Measurements from ENCODE around the gene PWWP2A. TPM values are rescaled to one million over a fixed set of nuclear protein-coding genes. Genes with fewer than 3 reads are reported as not detected.

The PWWP2A gene
- polyA plus RNA-seq, 2 of the 4 experiments (the other 2 are of a cell fraction) = 9.0 to 10.9 TPM

GRCh38 chr5:160061770-160062169 is 57.5 kb downstream of the PWWP2A start:
- POLR2A ChIA-PET = no interaction called here
- WGBS (ENCODE audit: missing lambda C conversion rate) = 89% methylated on average over 3 of the region's 3 CpGs
- no peak for FAIRE-seq
- Histone ChIP-seq H3K27ac (no peak overlapping the region), H3K4me2 (no peak overlapping the region), H3K9me3 (no peaks in the 10 kb centered on the region), H3K4me1 (no peaks in the 10 kb centered on the region), H3K4me3 (no peak overlapping the region)
- ATAC-seq = no peak
- DNase-seq (ENCODE audit: low read depth in 1 of 2, low spot score in 1 of 2) = no peak
- TF ChIP-seq, protein P1, sequence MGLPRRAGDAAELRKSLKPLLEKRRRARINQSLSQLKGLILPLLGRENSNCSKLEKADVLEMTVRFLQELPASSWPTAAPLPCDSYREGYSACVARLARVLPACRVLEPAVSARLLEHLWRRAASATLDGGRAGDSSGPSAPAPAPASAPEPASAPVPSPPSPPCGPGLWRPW (IDR thresholded peaks at IDR 0.05) = no peak
- TF ChIP-seq POLR2A (IDR thresholded peaks at IDR 0.05; ENCODE audit: low read length) = no peak
- no peak for TF ChIP-seq RFX5 (IDR thresholded peaks at IDR 0.05)
- TF ChIP-seq, protein P2, sequence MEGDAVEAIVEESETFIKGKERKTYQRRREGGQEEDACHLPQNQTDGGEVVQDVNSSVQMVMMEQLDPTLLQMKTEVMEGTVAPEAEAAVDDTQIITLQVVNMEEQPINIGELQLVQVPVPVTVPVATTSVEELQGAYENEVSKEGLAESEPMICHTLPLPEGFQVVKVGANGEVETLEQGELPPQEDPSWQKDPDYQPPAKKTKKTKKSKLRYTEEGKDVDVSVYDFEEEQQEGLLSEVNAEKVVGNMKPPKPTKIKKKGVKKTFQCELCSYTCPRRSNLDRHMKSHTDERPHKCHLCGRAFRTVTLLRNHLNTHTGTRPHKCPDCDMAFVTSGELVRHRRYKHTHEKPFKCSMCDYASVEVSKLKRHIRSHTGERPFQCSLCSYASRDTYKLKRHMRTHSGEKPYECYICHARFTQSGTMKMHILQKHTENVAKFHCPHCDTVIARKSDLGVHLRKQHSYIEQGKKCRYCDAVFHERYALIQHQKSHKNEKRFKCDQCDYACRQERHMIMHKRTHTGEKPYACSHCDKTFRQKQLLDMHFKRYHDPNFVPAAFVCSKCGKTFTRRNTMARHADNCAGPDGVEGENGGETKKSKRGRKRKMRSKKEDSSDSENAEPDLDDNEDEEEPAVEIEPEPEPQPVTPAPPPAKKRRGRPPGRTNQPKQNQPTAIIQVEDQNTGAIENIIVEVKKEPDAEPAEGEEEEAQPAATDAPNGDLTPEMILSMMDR (IDR thresholded peaks at IDR 0.05) = no peak
- no peak for TF ChIP-seq RAD21 (conservative IDR thresholded peaks at IDR 0.05 in 1 of 2, IDR thresholded peaks at IDR 0.05 in 1 of 2)
- TF ChIP-seq, protein P3, sequence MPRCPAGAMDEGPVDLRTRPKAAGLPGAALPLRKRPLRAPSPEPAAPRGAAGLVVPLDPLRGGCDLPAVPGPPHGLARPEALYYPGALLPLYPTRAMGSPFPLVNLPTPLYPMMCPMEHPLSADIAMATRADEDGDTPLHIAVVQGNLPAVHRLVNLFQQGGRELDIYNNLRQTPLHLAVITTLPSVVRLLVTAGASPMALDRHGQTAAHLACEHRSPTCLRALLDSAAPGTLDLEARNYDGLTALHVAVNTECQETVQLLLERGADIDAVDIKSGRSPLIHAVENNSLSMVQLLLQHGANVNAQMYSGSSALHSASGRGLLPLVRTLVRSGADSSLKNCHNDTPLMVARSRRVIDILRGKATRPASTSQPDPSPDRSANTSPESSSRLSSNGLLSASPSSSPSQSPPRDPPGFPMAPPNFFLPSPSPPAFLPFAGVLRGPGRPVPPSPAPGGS (IDR thresholded peaks at IDR 0.05) = no peak
- TF ChIP-seq, protein P4, sequence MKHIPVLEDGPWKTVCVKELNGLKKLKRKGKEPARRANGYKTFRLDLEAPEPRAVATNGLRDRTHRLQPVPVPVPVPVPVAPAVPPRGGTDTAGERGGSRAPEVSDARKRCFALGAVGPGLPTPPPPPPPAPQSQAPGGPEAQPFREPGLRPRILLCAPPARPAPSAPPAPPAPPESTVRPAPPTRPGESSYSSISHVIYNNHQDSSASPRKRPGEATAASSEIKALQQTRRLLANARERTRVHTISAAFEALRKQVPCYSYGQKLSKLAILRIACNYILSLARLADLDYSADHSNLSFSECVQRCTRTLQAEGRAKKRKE (CRISPR knock-in tag; IDR thresholded peaks at IDR 0.05; ENCODE audit: low read depth) = no peak
- TF ChIP-seq, protein P5, sequence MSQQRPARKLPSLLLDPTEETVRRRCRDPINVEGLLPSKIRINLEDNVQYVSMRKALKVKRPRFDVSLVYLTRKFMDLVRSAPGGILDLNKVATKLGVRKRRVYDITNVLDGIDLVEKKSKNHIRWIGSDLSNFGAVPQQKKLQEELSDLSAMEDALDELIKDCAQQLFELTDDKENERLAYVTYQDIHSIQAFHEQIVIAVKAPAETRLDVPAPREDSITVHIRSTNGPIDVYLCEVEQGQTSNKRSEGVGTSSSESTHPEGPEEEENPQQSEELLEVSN (IDR thresholded peaks at IDR 0.05; ENCODE audit: borderline replicate concordance, low read depth) = no peak
- CTCF ChIA-PET = interaction anchor here (0.9 to 1.3 kb wide), 4 partner anchors 17 to 283 kb away, joined by 3 to 4 read pairs (median 3); no protein-coding TSS in a partner anchor

DNA sequence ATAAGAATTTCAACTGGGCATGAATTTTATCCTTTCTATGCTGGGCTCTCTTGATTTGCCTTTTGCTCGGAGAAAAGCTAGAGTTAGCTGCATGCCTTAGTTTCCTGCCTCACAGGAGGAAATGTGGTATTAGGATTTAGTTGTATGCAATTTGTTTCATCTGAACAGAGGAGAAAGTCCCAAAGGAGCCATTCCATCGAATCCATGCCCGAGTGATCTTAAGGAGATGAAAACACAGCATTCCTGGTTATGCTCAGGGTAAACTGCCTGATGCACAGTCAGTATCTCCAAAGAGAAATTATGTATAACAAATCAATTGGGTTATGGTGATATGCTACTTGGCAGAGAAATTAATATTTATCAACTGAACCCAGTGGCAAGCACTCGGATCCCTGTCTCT is 59.2 kb downstream of the PWWP2A start:
- Histone ChIP-seq H3K27ac (no peak overlapping the region), H3K9me3 (no peaks in the 10 kb centered on the region), H3K4me1 (peaks cover 4% of the 10 kb centered on the region; the same call in 2 of the 3 replicates), H3K4me2 (no peak overlapping the region), H3K4me3 (no peak overlapping the region)
- WGBS (ENCODE audit: missing lambda C conversion rate) = 95% methylated on average over 4 of the region's 4 CpGs
- DNase-seq (ENCODE audit: low read depth in 1 of 2, low spot score in 1 of 2) (no peak), ATAC-seq (no peak), FAIRE-seq (no peak)
- ChIA-PET CTCF (interaction anchor here (0.6 to 1.3 kb wide), 3 partner anchors 107 to 444 kb away, joined by 3 to 4 read pairs (median 3); no protein-coding TSS in a partner anchor), POLR2A (no interaction called here)
- TF ChIP-seq HOXA7 (CRISPR knock-in tag; IDR thresholded peaks at IDR 0.05) (no peak), CBX8 (IDR thresholded peaks at IDR 0.05) (no peak), MAFK (IDR thresholded peaks at IDR 0.05; ENCODE audit: partially characterized antibody) (no peak), SREBF2 (IDR thresholded peaks at IDR 0.05) (no peak), GATA3 (IDR thresholded peaks at IDR 0.05; ENCODE audit: borderline replicate concordance) (no peak), JUN (IDR thresholded peaks at IDR 0.05) (no peak), EHF (CRISPR knock-in tag; IDR thresholded peaks at IDR 0.05) (no peak), KDM5A (IDR thresholded peaks at IDR 0.05) (no peak)
- TF ChIP-seq, protein P4 (CRISPR knock-in tag; IDR thresholded peaks at IDR 0.05; ENCODE audit: low read depth) = no peak
- TF ChIP-seq, protein P6, sequence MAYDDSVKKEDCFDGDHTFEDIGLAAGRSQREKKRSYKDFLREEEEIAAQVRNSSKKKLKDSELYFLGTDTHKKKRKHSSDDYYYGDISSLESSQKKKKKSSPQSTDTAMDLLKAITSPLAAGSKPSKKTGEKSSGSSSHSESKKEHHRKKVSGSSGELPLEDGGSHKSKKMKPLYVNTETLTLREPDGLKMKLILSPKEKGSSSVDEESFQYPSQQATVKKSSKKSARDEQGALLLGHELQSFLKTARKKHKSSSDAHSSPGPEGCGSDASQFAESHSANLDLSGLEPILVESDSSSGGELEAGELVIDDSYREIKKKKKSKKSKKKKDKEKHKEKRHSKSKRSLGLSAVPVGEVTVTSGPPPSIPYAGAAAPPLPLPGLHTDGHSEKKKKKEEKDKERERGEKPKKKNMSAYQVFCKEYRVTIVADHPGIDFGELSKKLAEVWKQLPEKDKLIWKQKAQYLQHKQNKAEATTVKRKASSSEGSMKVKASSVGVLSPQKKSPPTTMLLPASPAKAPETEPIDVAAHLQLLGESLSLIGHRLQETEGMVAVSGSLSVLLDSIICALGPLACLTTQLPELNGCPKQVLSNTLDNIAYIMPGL (CRISPR knock-in tag; IDR thresholded peaks at IDR 0.05; ENCODE audit: borderline replicate concordance) = no peak

All from A549 (cell line).